HG03108 (cell line): Measurements from ENCODE around the gene RAI14.

Experiments
- ATAC-seq: cut with Tn5 transposase; IDR thresholded peaks from one replicate; pipeline ENCODE4 v1.9.1; 2021; ENCODE audit warnings: moderate library complexity; ENCODE audit not compliant: unreplicated experiment

RAI14 gene

DNA sequence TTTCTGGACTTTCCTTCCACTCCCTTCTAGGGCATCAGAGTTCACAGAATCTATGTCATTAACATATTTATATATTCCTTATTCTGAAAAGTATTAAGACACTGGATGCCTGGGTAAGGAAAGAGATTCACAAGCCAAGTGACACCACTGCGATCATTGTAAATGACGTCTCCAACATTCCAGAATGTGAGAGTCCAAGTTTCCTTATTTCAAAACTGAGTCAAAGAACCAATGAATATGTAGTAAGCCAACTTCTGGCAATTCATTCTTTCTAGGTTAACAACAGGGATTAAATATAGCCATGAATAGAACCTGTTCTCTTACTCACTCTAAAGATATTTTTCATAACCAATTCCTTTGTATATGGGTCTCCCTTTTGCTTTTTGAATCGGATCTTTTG is 18.1 kb downstream of the RAI14 start:
- no peak for ATAC-seq

DNA sequence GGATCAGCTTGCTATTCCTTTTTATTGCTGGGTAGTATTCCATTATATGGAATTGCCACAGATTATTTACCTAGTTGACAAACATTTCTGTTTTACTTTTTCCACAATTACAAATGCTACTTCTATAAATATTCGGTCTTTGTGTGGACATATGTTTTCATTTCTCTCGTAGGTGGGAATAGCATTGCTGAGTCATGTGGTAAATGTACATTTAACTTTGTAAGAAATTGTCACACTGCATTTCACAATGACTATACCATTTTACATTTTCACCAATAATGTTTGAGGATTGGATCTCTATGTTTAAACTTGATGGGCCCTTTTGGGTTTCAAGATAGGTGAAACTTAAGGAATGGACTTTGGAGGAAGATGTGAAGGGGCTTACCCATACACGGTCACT is 19.7 kb downstream of the RAI14 start:
- no peak for ATAC-seq

DNA sequence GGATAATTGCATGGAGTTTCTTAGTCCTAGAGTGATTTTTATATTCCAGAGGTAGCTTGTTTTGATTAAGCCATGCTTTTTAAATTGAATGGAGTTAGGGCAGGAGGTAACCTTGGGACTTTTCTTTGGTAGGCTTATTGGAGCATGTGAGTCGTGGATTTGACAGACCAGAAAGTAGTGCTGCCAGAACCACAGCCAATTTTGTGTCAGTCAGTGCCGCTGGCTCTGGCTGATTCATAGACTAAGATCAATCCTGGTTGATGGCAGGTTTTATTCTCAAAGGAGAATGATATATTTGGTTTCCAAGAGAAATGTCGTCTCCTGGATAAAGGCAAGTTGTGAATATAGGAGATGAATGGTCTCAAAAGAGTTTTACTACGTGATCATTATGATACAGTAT is 20.3 kb downstream of the RAI14 start:
- ATAC-seq: no peak

DNA sequence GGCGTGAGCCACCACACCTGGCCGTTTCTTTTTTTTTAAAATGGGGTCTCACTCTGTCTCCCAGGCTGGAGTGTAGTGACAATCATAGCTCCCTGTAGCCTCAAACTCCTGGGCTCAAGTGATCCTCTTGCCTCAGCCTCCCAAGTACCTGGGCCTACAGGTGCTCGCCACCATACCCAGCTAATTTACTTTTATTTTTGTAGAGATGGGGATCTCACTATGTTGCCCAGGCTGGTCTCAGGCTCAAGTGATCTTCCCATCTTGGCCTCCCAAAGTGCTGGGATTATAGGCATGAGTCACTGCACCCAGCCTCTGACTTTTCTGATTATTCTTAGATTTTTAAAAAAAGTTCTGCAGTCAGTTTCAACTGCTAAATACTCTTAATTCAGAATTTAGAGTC is 21.3 kb downstream of the RAI14 start:
- no peak for ATAC-seq

DNA sequence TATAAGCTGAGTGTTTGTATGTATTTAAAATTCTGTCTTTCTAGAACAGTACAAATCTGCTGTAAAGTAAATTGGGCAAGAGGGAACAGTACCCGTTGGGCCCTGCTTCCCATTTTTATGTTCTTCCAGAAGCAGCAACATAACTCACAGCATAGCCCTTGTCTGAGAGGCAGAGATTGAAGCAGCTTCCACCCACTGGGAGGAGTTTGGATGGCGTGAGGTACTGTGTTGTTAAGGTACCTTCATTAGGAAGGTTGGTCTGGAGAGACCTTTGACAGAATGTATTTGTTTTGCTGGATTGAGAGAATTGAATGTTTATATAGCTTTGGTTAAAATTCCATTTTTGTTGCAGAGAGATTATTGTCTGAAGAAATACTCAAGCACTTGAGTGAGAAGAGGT is 24.8 kb downstream of the RAI14 start:
- ATAC-seq: no peak

DNA sequence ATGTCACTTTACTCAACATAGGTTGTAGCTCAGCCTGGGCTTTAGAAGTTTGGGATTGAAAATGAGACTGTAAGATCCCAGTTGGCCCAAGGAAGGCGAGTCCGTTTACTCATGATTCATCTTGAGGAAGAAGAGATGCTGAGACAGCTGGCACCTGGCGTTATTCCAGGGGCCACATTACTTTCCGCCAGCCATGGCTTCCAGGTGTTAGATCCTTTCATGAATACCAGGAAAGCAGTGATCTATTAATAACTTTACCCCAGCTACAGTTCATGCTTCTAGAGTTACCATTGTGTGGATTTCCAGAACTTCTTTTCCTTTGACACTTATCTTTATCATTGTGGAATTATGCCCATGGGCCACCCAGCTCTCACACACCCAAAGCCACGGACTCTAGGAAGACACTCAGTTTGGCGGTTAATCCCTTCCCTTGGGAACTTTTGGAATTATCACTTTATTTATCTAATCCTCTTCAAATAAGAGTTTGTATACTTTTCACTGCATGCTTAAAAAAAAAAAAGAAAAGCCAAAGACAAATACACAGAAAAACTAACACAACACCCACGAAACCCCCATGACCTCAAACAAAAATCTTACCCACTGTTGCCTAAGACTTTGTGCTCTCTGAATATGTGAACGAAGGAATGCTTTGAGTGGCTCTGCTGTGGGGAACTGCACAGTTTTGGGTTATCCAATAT is 26.9 kb downstream of the RAI14 start:
- no peak for ATAC-seq

DNA sequence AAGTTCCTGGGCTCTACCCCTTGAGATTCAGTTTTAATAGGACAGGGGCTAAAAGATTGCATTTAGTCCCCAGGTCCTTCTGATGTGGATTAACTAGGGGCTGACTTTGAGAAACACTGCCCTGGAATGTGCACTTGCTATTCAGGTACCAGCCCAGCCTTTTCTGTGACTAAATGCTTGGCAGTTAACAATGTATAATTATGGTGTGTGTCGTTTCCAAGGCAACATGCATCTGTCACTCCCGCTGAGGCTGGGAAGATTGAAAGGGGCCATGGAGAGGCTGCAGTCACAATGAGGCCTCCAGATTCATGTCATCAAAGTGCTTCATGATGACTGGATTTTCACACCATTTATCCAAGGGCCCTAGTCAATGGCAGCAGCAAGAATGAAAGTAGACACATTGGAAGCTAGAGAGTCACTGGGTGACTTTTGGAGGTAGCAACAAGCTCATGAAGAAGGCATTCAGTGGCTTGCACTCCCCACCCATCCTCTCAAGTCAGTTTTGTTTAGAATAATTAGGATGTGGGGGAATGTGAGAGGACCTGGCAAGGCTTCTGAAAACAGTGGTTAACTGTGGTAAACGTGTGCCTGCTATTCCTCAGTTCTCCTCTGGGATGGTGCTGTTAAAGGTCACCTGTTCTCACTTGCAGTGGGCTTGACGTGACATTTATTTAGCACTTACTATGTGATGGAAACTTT is 28.3 kb downstream of the RAI14 start:
- ATAC-seq: no peak

DNA sequence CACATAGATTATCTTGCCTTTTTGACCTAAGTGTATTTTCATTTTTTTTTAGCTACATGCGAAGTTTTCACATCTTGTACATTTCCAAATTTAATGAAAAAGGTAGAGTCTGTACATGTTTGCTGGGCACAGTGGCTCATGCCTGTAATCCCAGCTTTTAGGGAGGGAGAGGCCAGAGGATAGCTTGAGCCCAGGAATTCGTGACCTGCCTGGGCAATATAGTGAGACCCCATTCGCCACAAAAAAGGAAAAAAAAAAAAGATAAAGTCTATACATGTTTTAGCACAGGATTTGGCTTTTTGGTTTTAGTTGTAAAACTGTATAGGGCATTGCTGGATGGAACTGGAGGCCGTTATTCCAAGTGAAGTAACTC is 28.8 kb downstream of the RAI14 start:
- no peak for ATAC-seq

DNA sequence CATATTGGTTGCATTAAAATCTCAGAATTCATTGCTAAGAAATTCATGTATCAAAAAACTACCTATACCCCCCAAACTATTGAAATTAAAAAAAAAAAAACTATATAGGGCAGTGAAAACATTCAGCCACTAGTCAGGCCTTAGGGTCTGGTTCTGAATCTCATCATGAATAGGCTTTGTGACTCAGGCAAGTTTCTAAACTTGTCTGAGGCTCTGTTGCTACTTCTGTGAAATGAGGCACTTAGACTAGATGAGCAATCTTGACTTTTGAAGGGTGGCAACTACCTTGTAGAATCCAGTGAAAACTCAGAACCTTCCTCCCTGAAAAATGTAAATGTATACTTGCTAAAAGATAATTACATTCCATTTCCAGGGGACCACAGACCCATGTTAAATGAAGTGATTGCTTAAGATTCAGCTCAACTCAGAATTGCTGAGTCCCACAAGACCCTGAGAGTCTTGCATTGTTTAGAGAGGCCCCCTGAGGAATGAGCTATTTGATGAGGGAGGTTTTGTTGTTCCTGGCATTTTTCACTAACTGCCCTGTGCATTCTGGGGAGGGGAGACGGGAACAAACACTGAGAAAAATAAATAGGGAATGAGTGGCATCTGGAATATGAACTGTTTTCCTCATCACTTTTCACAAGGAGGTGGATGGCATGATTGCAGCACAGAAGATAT is 29.5 kb downstream of the RAI14 start:
- ATAC-seq: no peak

DNA sequence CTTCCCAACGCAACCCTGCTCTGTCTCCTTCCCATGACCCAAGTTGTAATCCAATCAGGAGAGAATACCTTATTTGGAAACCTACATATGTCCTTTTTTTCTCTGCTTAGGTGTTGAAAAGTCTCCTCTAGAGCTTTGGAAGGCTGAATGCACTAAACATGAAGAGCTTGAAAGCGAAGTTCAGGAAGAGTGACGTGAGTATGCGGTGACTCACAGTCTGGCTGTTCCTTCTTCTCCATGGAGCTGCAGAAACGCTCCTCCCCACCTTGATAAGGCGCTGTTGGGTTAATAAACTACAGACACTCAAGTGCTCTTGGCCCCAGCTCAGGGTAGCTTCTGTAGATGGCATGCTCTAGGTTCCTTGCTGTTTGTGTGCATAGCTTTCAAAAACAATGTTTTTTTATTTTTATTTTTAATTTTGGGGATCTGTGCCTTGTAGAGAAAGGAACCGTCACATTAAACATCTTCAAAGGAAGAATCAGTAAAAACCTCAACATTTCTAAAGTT is 30.7 kb downstream of the RAI14 start:
- no peak for ATAC-seq

DNA sequence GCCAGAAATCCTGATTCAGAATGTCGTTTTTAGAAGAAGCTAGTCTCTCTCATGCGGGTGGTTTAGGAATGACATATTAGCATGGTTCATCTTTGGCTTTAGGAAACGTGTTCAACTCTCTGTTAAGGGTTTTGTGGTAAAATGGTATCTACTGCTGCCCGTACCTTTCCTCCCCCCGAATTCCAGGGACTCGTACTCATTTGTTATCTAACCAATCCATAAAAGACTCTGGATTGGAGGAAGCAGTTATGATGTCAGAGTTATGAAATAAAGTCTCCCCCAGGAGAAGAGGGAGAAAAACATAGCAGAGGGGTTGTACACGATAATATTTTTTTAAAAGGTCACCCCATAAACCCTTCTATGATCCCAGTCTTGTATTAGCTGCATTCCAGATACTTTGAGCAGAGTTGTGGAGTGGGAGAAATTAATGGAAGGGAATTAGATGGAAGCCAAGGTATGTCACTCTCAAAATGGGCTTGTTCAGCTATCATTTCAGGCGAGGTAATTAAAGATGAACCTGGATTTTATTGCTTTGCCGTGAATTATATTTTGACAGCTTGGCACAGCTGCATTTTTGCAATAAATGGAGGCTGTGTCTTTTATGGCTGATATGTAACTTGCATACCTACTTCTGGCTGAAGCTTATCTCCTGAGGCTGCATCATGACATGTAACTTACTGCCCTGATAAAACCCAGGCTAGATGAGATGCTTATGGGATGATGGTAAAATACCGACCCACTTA is 31.3 kb downstream of the RAI14 start:
- ATAC-seq: no peak

DNA sequence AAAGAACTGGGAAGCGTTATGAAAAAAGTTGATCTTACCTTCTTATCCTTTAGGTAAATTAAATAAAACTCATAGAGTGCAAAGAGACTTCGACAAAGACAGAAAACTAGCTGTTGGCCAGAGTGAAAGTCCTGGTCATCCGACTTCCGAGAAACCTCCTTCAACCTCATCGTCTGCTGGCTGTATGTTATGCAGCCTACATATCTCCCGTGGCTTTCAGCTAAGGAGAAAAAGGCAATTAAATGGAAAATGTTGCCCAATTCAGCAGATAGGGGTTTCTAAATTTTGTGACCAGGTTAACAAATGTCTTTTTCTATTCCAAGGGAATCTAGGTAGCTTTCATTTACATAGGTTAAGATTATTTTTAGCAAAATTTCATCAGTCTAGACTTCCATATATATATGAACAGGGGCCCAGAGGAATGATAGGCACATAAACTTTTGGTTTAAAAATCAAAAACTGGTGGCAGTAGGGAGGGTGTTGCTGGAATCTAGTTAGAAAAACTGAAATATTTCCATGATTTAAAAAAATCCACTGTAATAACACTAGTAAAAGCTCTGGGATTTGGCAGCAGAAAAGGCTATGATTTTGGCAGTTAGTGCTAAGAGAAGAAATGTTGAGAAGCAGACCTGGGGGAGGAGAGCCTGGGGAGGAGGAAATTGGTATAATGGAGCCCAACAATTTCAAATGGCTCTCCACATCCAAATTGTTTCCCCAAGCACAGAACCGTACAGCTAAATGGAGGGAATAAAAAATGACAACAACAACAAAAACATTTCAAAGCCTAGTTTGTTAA is 32.1 kb downstream of the RAI14 start:
- ATAC-seq: no peak

DNA sequence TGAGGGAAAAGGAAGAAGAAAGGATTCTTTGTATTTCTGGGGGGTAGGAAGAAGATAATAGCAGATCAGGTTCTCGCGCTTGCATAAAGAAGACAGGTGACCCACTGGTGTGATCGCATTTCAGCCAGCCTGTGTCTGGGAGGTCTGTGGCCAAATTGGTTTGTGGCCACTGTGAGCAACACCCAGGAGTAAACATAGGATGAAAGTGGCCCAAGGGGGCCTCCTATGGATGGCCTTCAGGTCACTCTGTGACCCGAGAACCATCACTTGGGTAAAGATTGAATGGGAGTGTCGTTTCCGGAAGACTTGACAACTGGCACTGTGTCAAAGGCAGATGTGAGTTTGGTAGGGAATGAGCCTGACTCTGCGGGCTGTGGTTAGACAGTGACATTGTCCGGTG is 34.2 kb downstream of the RAI14 start:
- no peak for ATAC-seq

DNA sequence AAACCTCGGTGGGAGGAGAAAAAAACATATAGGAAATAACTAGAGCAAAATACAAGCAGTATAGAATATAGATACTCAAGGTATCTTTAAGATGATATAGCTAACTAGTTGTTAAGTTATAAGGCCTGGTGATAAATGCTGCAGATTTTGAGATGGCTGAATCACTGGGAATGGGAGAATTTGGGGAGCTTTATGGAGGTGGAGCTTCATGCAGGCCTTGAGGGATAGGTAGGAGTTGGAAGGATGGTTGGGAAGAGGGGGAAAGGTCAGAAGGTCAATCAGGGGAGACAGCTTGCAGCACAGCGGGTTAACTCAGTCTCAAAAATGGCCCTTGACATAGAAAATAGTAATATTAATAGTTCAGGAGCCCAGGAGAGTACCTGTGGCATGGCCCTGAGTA is 34.8 kb downstream of the RAI14 start:
- no peak for ATAC-seq

DNA sequence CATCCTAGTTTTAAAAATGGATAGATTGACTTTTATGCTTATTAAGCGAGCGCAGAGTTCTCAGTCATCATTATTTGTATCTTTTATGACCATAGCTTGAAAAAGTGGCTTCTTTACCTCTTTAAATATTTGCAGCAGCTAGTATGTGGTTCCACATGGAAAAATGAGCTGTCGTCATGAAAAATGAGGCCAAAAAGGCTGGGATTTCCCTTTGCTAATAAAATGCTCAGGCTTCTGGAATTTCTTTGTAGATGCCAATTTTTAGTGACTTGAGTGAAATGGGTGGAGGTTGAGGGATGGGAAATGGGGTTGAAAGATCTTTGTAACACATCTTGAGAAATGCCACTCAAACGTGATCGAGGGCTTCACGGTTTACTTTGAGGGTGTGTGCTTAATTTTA is 35.2 kb downstream of the RAI14 start:
- no peak for ATAC-seq

DNA sequence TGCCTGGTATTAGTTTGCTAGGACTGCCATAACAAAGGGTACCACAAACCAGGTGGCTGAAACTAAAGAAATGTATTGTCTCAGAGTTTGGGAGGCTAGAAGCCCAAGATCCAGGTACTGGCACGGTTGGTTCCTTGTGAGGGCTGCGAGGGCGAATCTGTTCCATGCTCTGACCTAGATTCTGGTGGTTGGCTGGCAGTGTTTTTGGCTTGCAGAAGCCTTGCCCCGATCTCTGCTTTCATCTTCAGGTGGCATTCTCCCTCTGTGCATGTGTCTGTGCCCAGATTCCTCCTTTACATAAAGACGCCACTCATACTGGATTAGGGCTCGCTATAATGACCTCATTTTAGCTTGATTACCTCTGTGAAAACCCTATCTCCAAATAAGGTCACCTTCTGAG is 36.7 kb downstream of the RAI14 start:
- no peak for ATAC-seq

DNA sequence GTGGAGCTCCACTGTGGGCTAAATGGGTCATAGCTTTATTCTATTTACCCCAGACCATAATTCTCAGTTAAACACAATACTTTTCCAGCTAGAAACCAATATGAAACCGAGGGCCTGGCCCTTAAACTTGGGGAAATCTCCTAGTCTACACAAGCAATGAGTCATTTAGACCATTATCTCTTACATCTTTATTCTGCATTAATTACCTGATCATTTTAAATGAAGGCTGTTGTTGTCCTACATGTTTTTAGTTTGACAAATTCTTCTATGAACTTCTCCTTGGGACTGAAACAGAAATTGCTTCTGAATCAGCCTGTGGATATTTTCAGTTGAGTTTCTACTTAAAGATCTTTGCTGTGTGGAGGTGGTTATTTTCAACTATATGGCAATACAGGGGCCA is 37.9 kb downstream of the RAI14 start:
- ATAC-seq: no peak

DNA sequence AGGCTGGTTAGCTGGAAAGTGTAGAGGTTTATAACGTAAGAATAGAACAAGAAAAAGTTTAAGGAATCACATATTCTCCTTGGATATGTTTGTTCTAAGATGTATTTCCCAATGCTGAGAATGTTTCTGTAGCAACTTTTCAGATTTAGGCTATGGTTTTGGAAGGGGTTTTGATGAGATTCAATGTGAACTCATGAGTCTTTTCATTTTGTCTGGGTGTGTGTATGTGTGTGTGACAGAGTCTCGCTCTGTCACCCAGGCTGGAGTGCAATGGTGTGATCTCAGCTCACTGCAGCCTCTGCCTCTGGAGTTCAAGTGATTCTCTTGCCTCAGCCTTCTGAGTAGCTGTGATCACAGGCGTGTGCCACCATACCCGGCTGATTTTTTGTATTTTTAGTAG is 38.6 kb downstream of the RAI14 start:
- no peak for ATAC-seq

DNA sequence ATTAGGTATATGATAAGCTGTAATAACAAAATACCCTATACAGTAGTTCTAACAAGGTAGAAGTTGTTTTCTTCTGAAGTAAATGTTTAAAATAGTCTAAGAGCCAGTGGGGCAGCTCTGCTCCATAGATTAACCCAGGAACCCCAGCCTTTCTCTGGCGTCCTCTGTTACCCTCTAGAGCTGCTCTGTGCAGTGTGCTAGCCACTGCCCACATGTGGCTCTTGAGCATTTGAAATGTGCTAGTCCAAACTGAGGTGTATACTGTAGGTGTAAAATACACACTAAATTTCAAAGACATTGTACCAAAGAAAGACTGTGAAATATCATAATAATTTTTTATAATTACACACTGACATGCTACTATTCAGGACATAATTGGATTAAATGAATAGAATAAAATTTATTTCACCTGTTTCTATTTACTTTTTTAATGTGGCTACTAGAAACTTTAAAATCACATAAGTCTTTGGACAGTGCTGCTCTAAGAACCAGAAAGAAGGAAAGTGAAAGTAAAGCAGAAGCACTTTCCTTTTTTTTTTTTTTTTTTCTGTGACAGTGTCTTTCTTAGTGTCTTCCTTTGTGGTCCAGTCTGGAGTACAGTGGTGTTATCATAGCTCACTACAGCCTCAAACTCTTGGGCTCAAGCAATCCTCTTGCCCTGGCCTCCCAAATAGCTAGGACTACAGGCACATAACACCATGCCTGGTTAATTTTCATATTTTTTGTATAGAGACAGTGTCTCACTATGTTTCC is 39.3 kb downstream of the RAI14 start:
- no peak for ATAC-seq
